SK-N-SH treated with all-trans-retinoic acid at 6 μM for 48 hours (cell line): Measurements from ENCODE around the gene BBOF1.

Experiments
- ATAC-seq: fragments of 200-7000 bp; cut with Tn5 transposase; 3 replicates; pipeline ENCODE4 v1.9.1; 2020; ENCODE audit warnings: mild to moderate bottlenecking, moderate library complexity
- ARNTL ChIP-seq: fragments of 450-650 bp; formaldehyde crosslinking; IDR thresholded peaks from 2 replicates; pipeline ENCODE4 v1.5.0; 2020; ENCODE audit warnings: low read depth, mild to moderate bottlenecking, moderate library complexity, borderline replicate concordance
- BACH2 ChIP-seq: fragments of 250-450 bp; sonication (Bioruptor Pico); IDR thresholded peaks from 2 replicates; pipeline ENCODE4 v1.9.0; 2021; ENCODE audit warnings: mild to moderate bottlenecking, borderline replicate concordance
- CREB5 ChIP-seq: fragments of 250-450 bp; sonication (Bioruptor Pico); IDR thresholded peaks from 2 replicates; pipeline ENCODE4 v1.5.1; 2020; ENCODE audit warnings: low read depth, mild to moderate bottlenecking, moderate library complexity
- CSDC2 ChIP-seq: fragments of 250-450 bp; sonication (Bioruptor Pico); IDR thresholded peaks from 2 replicates; pipeline ENCODE4 v1.5.0; 2020; ENCODE audit warnings: mild to moderate bottlenecking, moderate library complexity
- CSRNP3 ChIP-seq: fragments of 250-450 bp; sonication (Bioruptor Pico); IDR thresholded peaks from 2 replicates; pipeline ENCODE4 v1.5.1; 2021; ENCODE audit warnings: mild to moderate bottlenecking, moderate library complexity
- ESRRG ChIP-seq: fragments of 250-450 bp; sonication (Bioruptor Pico); IDR thresholded peaks from 2 replicates; pipeline ENCODE4 v1.6.1; 2021; ENCODE audit warnings: mild to moderate bottlenecking
- GLIS3 ChIP-seq: fragments of 250-450 bp; sonication (Bioruptor Pico); IDR thresholded peaks from 2 replicates; pipeline ENCODE4 v1.5.0; 2020; ENCODE audit warnings: mild to moderate bottlenecking, moderate library complexity
- ISL1 ChIP-seq: fragments of 250-450 bp; sonication (Bioruptor Pico); IDR thresholded peaks from 2 replicates; pipeline ENCODE4 v2.1.2; 2022; ENCODE audit warnings: mild to moderate bottlenecking, moderate library complexity
- OSR1 ChIP-seq: fragments of 250-450 bp; sonication (Bioruptor Pico); IDR thresholded peaks from 2 replicates; pipeline ENCODE4 v1.8.0; 2022; ENCODE audit warnings: moderate library complexity, mild to moderate bottlenecking, inconsistent platforms
- PATZ1 ChIP-seq: fragments of 250-450 bp; sonication (Bioruptor Pico); IDR thresholded peaks from 2 replicates; pipeline ENCODE4 v1.8.0; 2020; ENCODE audit warnings: mild to moderate bottlenecking, moderate library complexity, borderline replicate concordance
- POU6F1 ChIP-seq: fragments of 250-450 bp; sonication (Bioruptor Pico); IDR thresholded peaks from 2 replicates; pipeline ENCODE4 v1.8.0; 2021; ENCODE audit warnings: low read depth, mild to moderate bottlenecking, moderate library complexity, borderline replicate concordance
- PPARA ChIP-seq: fragments of 250-450 bp; sonication (Bioruptor Pico); IDR thresholded peaks from 2 replicates; pipeline ENCODE4 v1.5.0; 2020; ENCODE audit warnings: mild to moderate bottlenecking, borderline replicate concordance
- RARB ChIP-seq: fragments of 250-450 bp; sonication (Bioruptor Pico); IDR thresholded peaks from 2 replicates; pipeline ENCODE4 v1.8.0; 2021; ENCODE audit warnings: mild to moderate bottlenecking, moderate library complexity
- SNAI2 ChIP-seq: fragments of 250-450 bp; sonication (Bioruptor Pico); IDR thresholded peaks from 2 replicates; pipeline ENCODE4 v1.5.0; 2020; ENCODE audit warnings: mild to moderate bottlenecking, moderate library complexity
- TCF4 ChIP-seq: fragments of 250-450 bp; sonication (Bioruptor Pico); IDR thresholded peaks from 2 replicates; pipeline ENCODE4 v1.8.0; 2021; ENCODE audit warnings: mild to moderate bottlenecking, moderate library complexity, borderline replicate concordance
- TOX ChIP-seq: fragments of 250-450 bp; sonication (Bioruptor Pico); IDR thresholded peaks from 2 replicates; pipeline ENCODE4 v1.8.0; 2021; ENCODE audit warnings: mild to moderate bottlenecking, moderate library complexity, borderline replicate concordance
- TSHZ2 ChIP-seq: fragments of 250-450 bp; sonication (Bioruptor Pico); IDR thresholded peaks from 2 replicates; pipeline ENCODE4 v1.5.0; 2020; ENCODE audit warnings: mild to moderate bottlenecking, moderate library complexity
- ZC3H10 ChIP-seq: fragments of 250-450 bp; sonication (Bioruptor Pico); IDR thresholded peaks from 2 replicates; pipeline ENCODE4 v1.5.1; 2021; ENCODE audit warnings: mild to moderate bottlenecking, moderate library complexity
- ZFP3 ChIP-seq: fragments of 250-450 bp; sonication (Bioruptor Pico); IDR thresholded peaks from 2 replicates; pipeline ENCODE4 v1.5.0; 2020; ENCODE audit warnings: mild to moderate bottlenecking, moderate library complexity
- ZNF565 ChIP-seq: fragments of 450-650 bp; formaldehyde crosslinking; conservative IDR thresholded peaks from 2 replicates; pipeline ENCODE4 v1.5.0; 2020; ENCODE audit warnings: low read depth, mild to moderate bottlenecking, moderate library complexity
- ZNF70 ChIP-seq: fragments of 450-650 bp; formaldehyde crosslinking; IDR thresholded peaks from 2 replicates; pipeline ENCODE4 v1.5.0; 2020; ENCODE audit warnings: mild to moderate bottlenecking, moderate library complexity
- ZNF8 ChIP-seq: fragments of 450-650 bp; formaldehyde crosslinking; IDR thresholded peaks from 2 replicates; pipeline ENCODE4 v1.5.0; 2020; ENCODE audit warnings: mild to moderate bottlenecking, moderate library complexity

Gene BBOF1

GRCh38 chr14:74089251-74090020 lies 70.3 kb downstream of the BBOF1 start:
- TF ChIP-seq ZC3H10 = no peak
- TF ChIP-seq PATZ1 = no peak
- no peak for TF ChIP-seq ESRRG (CRISPR knock-in tag)
- TF ChIP-seq TSHZ2 = no peak
- no peak for TF ChIP-seq CSRNP3 (CRISPR knock-in tag)
- no peak for TF ChIP-seq BACH2
- TF ChIP-seq ZNF8 (CRISPR knock-in tag) = no peak
- TF ChIP-seq ZFP3 = no peak
- TF ChIP-seq PPARA (CRISPR knock-in tag) = no peak
- no peak for TF ChIP-seq ISL1 (CRISPR knock-in tag)
- no peak for TF ChIP-seq OSR1 (CRISPR knock-in tag)
- no peak for TF ChIP-seq SNAI2 (CRISPR knock-in tag)
- no peak for TF ChIP-seq CSDC2
- no peak for TF ChIP-seq TCF4 (CRISPR knock-in tag)
- TF ChIP-seq POU6F1 (CRISPR knock-in tag) = no peak
- no peak for ATAC-seq

GRCh38 chr14:74105381-74105780 lies 86.2 kb downstream of the BBOF1 start:
- ATAC-seq = no peak
- TF ChIP-seq TCF4 (CRISPR knock-in tag) (no peak), ZNF70 (CRISPR knock-in tag) (no peak), PPARA (CRISPR knock-in tag) (no peak), CSRNP3 (CRISPR knock-in tag) (no peak), CSDC2 (no peak), ARNTL (no peak), SNAI2 (CRISPR knock-in tag) (no peak), TSHZ2 (no peak), ZFP3 (no peak), RARB (CRISPR knock-in tag) (no peak), CREB5 (CRISPR knock-in tag) (no peak), GLIS3 (no peak), ZNF565 (no peak), ZNF8 (CRISPR knock-in tag) (no peak), BACH2 (no peak), OSR1 (CRISPR knock-in tag) (no peak), ISL1 (CRISPR knock-in tag) (no peak), ESRRG (CRISPR knock-in tag) (no peak), TOX (CRISPR knock-in tag) (no peak), ZC3H10 (no peak)
